Retina (tissue), 1 donor: ENCODE results near the gene KIRREL3.

Source experiments
- DNase-seq: peaks from one replicate; pipeline ENCODE4 v3.0.0-alpha.2; 2016

The KIRREL3 gene

GRCh38 chr11:126431401-126432064, 569.0 kb downstream of the KIRREL3 start:
- no peak for DNase-seq

GRCh38 chr11:126430581-126431335, 569.8 kb downstream of the KIRREL3 start:
- DNase-seq, result no peak

- no peak for DNase-seq
Observed at GRCh38 chr11:126426820-126427749, 573.5 kb downstream of the KIRREL3 start.

DNA sequence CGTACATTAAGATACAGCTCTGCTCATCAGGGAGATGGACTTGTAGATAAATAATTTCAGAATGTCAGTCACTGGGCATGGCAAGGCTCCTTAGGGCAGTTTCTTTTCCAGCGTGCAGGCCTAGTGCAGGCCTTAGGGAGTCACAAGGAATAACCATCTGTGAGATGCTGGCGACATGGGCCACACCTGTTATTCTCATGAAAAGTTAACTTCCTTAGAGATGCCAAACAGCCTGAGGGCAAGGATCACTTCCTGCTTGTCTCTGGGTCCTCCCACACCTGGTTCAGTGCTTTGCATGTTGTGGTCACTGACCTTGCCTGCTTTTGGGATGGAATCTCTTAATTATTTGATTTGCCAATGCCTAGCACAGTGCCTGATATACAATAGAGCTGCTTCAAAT, 574.5 kb downstream of the KIRREL3 start:
- DNase-seq, result no peak

GRCh38 chr11:126424471-126425039, 576.0 kb downstream of the KIRREL3 start:
- DNase-seq, result no peak

DNA sequence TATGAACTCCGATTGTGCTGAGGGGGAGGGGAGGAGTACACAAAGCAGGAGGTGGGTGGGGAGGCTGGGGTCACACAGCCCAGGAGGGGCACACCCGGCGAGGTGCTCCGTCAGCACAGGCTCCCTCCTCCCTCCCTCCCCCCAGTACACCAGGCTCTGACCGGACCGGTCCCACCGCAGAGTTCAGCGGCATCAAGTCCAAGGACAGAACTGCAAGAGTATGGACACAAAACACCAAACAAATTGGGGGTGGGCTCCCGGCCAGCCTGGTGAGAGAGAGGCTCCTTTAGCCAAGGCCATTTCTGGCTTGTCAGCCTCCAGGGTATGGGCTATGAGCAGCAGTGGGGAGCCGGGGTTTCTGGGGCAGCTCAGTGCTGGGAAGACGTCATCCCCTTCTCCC, 576.8 kb downstream of the KIRREL3 start:
- DNase-seq, result no peak

DNA sequence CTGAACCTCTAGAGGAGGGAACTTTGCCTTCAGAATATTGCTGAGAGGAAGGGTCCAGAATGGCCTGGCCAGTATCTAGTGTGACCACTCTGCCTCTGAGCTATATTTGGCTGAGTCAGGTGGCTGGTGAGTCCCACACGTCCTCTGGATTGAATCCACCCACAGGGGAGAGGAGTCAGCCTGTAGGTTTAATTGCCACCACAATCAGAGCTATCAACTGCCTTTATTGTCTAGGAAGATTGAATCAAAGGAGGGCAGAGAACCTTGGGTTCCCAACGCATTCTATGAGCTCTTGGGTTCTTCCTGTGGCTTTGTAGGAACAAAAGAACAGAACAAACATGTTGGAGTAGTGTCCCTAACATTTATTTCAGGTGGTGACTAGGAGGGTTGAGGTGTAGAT, 577.4 kb downstream of the KIRREL3 start:
- no peak for DNase-seq

GRCh38 chr11:126422446-126422845, 578.1 kb downstream of the KIRREL3 start:
- DNase-seq, result no peak

DNA sequence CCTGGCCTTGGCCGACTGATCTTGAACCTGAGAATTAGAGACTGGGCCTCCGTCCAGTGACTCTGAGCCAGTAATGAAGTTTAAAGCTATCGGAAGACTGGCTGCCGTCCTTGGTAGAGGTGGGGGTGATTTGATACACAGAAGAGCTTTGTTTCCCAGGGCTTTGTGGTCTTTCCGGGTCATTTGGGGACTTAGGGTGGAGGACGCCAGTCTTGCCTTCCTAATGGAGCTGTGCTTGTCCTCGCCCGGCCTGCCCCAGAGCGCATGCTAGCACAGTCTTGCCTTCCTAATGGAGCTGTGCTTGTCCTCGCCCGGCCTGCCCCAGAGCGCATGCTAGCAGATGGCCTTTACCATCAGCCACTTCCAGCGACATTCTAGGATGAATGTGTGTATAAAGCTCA, 579.3 kb downstream of the KIRREL3 start:
- no peak for DNase-seq

GRCh38 chr11:126420698-126421256, 579.8 kb downstream of the KIRREL3 start:
- no peak for DNase-seq

GRCh38 chr11:126419801-126420697, 580.5 kb downstream of the KIRREL3 start:
- DNase-seq, result no peak

DNA sequence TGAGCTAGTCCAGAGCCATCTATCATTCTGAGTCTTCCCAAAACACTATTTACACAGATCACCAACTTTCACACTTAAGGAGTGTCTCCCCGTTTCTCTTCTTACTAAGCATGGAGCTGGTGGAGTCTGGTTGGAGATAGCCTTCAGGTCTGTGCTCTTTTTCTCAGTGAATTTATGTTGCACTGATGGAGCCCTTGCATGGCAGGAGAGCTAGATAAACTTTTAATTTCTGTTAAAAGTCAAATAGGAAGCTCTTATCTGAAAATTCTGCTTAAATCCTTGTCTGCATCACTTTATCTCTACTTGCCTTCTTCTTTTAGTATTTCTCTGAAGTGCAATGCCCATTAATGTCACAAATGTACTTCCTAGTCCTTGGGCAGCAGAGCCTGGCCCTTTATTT, 581.7 kb downstream of the KIRREL3 start:
- DNase-seq, result no peak

DNA sequence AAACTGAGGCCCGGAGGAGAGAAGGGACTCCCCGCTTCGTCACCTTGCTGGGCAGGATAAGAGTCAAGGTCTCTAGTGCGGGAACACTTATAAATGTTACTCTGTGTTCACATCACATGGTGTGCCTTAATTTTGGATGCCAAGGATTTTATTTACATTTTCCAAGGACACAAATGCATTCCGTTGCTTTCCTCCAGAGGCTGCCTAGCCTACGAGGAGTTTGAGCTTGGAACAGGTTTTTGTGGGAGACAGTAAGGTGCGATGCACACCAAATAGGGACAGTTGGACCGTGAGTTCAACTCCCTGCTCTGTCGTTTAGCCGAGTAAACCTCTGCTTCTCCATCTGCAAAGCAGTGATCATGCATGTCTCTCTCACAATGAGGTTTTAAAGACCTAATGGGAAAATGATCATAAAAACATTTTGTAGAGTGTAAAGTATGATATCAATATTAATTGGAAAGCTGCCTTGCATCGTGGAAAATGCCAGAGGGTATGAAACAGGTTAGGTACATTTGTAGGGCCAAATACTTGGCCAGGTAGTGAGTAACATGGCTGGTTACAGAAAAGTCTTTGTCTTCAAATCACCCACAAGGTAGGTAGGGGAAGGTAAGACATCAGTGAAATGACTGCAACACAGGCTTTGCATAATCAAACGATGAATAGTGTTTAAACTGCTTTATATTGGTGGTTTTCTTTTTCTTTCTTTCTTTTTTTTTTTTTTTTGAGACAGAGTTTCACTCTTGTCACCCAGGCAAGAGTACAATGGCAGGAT, 583.3 kb downstream of the KIRREL3 start:
- no peak for DNase-seq

DNA sequence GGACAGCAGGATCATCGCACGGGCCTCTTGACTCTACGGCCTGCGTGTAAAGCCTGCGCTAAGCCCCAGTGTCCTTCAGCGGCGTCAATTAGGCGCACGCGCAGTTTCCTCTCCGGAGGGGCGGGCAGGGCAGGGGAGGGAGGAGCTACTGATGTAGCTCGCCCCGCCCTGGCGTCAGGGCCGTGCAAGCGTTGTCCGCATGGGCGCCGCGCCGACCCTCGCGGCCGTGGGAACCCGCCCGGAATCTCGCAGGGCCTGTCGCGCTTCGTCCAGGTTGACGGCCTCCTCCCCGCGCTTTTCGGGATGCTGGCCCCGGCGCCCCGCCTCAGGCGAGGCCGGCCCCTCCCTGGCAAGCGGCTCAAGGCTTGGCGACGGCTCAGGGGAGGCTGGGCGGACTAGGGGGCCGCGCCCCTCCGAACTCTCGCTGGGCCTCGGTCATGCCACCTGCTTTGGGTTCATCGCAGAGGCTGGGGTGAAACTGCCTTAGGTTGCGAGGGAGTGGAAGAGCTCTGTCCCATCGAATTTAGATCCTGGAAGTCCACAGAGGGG, 584.0 kb downstream of the KIRREL3 start:
- peak; percentile 91 for DNase-seq

GRCh38 chr11:126415669-126416420, 584.7 kb downstream of the KIRREL3 start:
- DNase-seq, result no peak

- DNase-seq, result no peak
Observed at GRCh38 chr11:126415128-126415527, 585.4 kb downstream of the KIRREL3 start.

DNA sequence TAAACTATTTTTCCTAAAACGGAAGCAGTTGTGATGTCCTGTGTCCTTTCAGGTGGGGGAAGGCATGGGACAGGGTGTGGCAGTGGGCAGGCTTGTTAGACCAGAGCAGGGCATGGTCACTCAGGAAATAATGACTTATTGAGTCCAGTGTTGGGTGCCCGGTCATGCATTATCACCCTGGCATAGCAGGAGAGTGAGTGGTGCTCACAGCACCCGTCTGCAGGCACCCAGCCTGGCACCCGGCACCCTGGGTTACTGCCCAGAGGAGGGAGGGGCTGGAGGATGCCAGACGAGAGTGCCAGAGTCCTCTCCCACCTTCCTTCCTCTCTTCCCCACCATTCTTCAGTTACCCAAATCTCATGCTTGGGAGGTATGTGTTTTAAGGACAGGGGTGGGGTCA, 586.0 kb downstream of the KIRREL3 start:
- DNase-seq, result no peak

GRCh38 chr11:126413843-126414405, 586.6 kb downstream of the KIRREL3 start:
- no peak for DNase-seq

DNA sequence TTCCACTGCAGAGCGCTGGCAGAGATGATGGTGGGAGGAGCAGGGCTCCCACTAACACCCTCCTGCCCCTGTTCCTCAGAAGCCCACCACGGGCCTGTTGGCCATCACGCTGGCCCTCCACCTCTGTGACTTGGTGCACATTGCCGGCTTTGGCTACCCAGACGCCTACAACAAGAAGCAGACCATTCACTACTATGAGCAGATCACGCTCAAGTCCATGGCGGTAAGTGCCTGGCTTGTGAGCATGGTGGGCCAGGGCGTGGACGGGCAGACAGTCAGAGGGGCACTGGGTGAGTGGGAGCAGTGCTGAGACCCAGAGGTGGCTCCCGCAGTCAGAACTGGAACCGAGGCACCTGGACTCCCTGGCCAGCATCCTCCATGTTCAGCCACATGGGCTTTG, 587.1 kb downstream of the KIRREL3 start:
- no peak for DNase-seq
